GM12878 (cell line): ENCODE results near the gene STXBP2. TPM values are rescaled to one million over a fixed set of nuclear protein-coding genes. Genes with fewer than 3 reads are reported as not detected.

Source experiments
- ATF3 ChIP-seq: IDR thresholded peaks from 2 replicates; pipeline ENCODE4 v1.6.1; 2011; ENCODE audit warnings: low read depth, mild to moderate bottlenecking, low read length, moderate library complexity, borderline replicate concordance; ENCODE audit errors: extremely low read depth
- BCL11A ChIP-seq: IDR thresholded peaks from 2 replicates; pipeline ENCODE4 v1.6.1; 2011; ENCODE audit warnings: low read depth, low read length
- BMI1 ChIP-seq: fragments of 450-650 bp; IDR thresholded peaks from 2 replicates; pipeline ENCODE4 v1.6.1; 2016; ENCODE audit warnings: mild to moderate bottlenecking, moderate library complexity, borderline replicate concordance
- CEBPZ ChIP-seq: fragments of 150-350 bp; IDR thresholded peaks from 2 replicates; pipeline ENCODE4 v1.6.1; 2016; ENCODE audit warnings: low read depth, low read length
- DPF2 ChIP-seq: fragments of 450-650 bp; IDR thresholded peaks from 2 replicates; pipeline ENCODE4 v1.6.1; 2017; ENCODE audit warnings: mild to moderate bottlenecking
- E2F4 ChIP-seq: IDR thresholded peaks from 2 replicates; pipeline ENCODE4 v1.6.1; 2012; ENCODE audit warnings: low read depth, low read length, improper control_type of control experiment
- PAX8 ChIP-seq: fragments of 450-650 bp; IDR thresholded peaks from 2 replicates; pipeline ENCODE4 v1.6.1; 2017; ENCODE audit warnings: mild to moderate bottlenecking, moderate library complexity
- RBBP5 ChIP-seq: fragments of 200-600 bp; sonication (generic); conservative IDR thresholded peaks from 2 replicates; pipeline ENCODE4 v1.6.1; 2016
- RELA ChIP-seq: fragments of 450-650 bp; IDR thresholded peaks from 2 replicates; pipeline ENCODE4 v1.8.0; 2014; ENCODE audit warnings: borderline replicate concordance; ENCODE audit not compliant: partially characterized antibody
- RUNX3 ChIP-seq: IDR thresholded peaks from 2 replicates; pipeline ENCODE4 v1.6.1; 2012; ENCODE audit warnings: low read length, inconsistent platforms
- SIX5 ChIP-seq: IDR thresholded peaks from 2 replicates; pipeline ENCODE4 v1.6.1; 2011; ENCODE audit warnings: mild to moderate bottlenecking, low read depth, low read length, moderate library complexity; ENCODE audit not compliant: severe bottlenecking
- SMAD1 ChIP-seq: fragments of 450-650 bp; IDR thresholded peaks from 2 replicates; pipeline ENCODE4 v1.6.1; 2018; ENCODE audit warnings: mild to moderate bottlenecking, low read depth; ENCODE audit not compliant: partially characterized antibody
- SPI1 ChIP-seq: IDR thresholded peaks from 2 replicates; pipeline ENCODE4 v1.6.1; 2011; ENCODE audit warnings: low read depth, mild to moderate bottlenecking, low read length, moderate library complexity, borderline replicate concordance; ENCODE audit not compliant: insufficient read depth
- SREBF2 ChIP-seq: IDR thresholded peaks from 2 replicates; pipeline ENCODE4 v1.6.1; 2012; ENCODE audit warnings: mild to moderate bottlenecking, low read length
- SUPT20H ChIP-seq: IDR thresholded peaks from 2 replicates; pipeline ENCODE4 v1.6.1; 2011; ENCODE audit warnings: low read depth, mild to moderate bottlenecking, low read length, moderate library complexity, borderline replicate concordance; ENCODE audit not compliant: control insufficient read depth
- TAF1 ChIP-seq: IDR thresholded peaks from 2 replicates; pipeline ENCODE4 v1.6.1; 2011; ENCODE audit warnings: mild to moderate bottlenecking, low read depth, low read length, borderline replicate concordance
- TCF12 ChIP-seq: IDR thresholded peaks from 2 replicates; pipeline ENCODE4 v1.6.1; 2011; ENCODE audit warnings: low read depth, mild to moderate bottlenecking, low read length
- ZBED1 ChIP-seq: IDR thresholded peaks from 2 replicates; pipeline ENCODE4 v1.6.1; 2016; ENCODE audit warnings: borderline replicate concordance
- ZNF207 ChIP-seq: fragments of 450-650 bp; IDR thresholded peaks from 2 replicates; pipeline ENCODE4 v1.6.1; 2014; ENCODE audit warnings: antibody characterized with exemption, mild to moderate bottlenecking, borderline replicate concordance
- ZNF274 ChIP-seq: IDR thresholded peaks from one replicate; pipeline ENCODE4 v1.8.0; 2011; ENCODE audit not compliant: insufficient read length, insufficient read depth
- ZNF622 ChIP-seq: fragments of 450-650 bp; IDR thresholded peaks from 2 replicates; pipeline ENCODE4 v1.6.1; 2017; ENCODE audit warnings: mild to moderate bottlenecking, inconsistent platforms
- polyA plus RNA-seq, 11 experiments: library from polyadenylated mRNA; depleted of rRNA in 4 of 11; unstranded in 6 of 11; stranded (reverse) in 5 of 11; fragments of >200 nt; fragmentation: Nextera tagmentation in 4 of 11; fragmentation: Illumina TruSeq in 1 of 11; extraction: Ambion mirVana in 4 of 11; extraction: Trizol in 1 of 11; gene quantifications; 1 replicate in 1 of 11; 2 replicates in 10 of 11; pipeline versions ENCODE4 v1.2.1 to v1.2.3, GENCODE V29; 2011 to 2016; ENCODE audit warnings: inconsistent platforms in 2 of 11, missing spikeins in 2 of 11, low read depth in 1 of 11
- total RNA-seq, 4 experiments: library from RNA; depleted of rRNA in 3 of 4; stranded (reverse); fragments of >200 nt in 3 of 4; fragmentation: Illumina TruSeq in 1 of 4; extraction: Trizol in 1 of 4; gene quantifications; 2 replicates each; pipeline versions ENCODE4 v1.2.1 to v1.2.3, GENCODE V29; 2013 to 2021
- TF ChIP-seq, protein P1 (sequence below): fragments of 450-650 bp; IDR thresholded peaks from 2 replicates; pipeline ENCODE4 v1.6.1; 2017; ENCODE audit warnings: borderline replicate concordance
- TF ChIP-seq, protein P2 (sequence below): fragments of 450-650 bp; IDR thresholded peaks from 2 replicates; pipeline ENCODE4 v1.6.1; 2017; ENCODE audit warnings: mild to moderate bottlenecking, low read depth, inconsistent platforms; ENCODE audit not compliant: poor library complexity, severe bottlenecking

The STXBP2 gene
- total and polyA plus RNA-seq, 10 of the 15 experiments (the other 5 are each of a cell fraction or from before 2014, with no cell fraction given): 2.6 to 111 (median 61.4) TPM

DNA sequence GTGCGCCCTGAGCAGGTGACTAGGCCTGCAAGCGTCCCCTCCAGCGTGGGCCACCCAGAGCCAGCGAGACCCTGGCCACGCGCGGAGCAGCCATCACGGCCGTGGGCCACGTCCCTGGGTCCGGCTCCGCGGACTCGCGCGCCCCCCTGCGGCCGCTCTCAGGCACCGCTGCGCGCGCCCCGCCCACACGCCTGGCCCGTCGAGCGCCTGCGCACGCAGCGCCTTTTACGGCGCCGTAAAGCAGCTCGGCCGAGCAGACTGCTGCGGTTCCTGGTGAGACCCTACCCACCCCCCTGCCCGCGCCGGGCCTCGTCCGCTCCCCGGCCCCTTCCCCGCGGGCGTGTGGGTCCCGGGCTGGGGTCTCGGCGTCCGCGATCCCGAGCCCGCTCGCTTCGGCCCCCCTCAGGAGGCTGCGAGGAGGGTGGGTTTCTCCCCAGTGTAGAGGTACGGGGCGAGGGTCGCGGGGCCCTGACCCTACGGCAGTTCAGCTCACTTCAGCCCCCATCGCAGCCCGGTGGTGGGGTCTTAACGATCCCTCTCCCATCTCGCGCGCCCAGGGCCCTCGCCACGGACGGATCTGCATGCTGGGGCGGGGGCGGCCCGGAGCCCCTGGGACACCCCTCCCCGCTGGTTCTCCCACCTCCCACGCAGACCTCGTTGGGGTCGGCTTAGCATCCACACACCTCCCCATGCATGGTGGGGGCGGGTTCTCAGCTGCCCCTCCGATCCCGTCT, 43.9 kb downstream of the STXBP2 start, which contains the start of gene TRAPPC5 (continued):
- TF ChIP-seq, protein P1, sequence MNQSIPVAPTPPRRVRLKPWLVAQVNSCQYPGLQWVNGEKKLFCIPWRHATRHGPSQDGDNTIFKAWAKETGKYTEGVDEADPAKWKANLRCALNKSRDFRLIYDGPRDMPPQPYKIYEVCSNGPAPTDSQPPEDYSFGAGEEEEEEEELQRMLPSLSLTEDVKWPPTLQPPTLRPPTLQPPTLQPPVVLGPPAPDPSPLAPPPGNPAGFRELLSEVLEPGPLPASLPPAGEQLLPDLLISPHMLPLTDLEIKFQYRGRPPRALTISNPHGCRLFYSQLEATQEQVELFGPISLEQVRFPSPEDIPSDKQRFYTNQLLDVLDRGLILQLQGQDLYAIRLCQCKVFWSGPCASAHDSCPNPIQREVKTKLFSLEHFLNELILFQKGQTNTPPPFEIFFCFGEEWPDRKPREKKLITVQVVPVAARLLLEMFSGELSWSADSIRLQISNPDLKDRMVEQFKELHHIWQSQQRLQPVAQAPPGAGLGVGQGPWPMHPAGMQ: no peak
- TF ChIP-seq SREBF2 (no peak), ATF3 (peak; percentile 85; the same call in 1 of the 2 replicates), ZNF274 (no peak), SIX5 (no peak), SUPT20H (no peak), TCF12 (0 out of 2 replicates have a peak, but pooled peaks have one; percentile 32), RELA (peak; percentile 77), E2F4 (no peak), ZBED1 (no peak), SPI1 (no peak), ZNF622 (no peak), DPF2 (peak; percentile 65; the same call in 1 of the 2 replicates), BCL11A (no peak), PAX8 (no peak), BMI1 (no peak), ZNF207 (peak; percentile 97), RUNX3 (peak; percentile 57), RBBP5 (no peak), SMAD1 (no peak), TAF1 (no peak; the same call in 1 of the 2 replicates), CEBPZ (no peak)
- TF ChIP-seq, protein P2, sequence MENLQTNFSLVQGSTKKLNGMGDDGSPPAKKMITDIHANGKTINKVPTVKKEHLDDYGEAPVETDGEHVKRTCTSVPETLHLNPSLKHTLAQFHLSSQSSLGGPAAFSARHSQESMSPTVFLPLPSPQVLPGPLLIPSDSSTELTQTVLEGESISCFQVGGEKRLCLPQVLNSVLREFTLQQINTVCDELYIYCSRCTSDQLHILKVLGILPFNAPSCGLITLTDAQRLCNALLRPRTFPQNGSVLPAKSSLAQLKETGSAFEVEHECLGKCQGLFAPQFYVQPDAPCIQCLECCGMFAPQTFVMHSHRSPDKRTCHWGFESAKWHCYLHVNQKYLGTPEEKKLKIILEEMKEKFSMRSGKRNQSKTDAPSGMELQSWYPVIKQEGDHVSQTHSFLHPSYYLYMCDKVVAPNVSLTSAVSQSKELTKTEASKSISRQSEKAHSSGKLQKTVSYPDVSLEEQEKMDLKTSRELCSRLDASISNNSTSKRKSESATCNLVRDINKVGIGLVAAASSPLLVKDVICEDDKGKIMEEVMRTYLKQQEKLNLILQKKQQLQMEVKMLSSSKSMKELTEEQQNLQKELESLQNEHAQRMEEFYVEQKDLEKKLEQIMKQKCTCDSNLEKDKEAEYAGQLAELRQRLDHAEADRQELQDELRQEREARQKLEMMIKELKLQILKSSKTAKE: no peak
